HepG2 (cell line): ENCODE data around the gene CTSZ. TPM values are rescaled to one million over a fixed set of nuclear protein-coding genes. Genes with fewer than 3 reads are reported as not detected.
A peak's percentile ranks its signal among the peaks of the same experiment; 100 is the strongest.

Experiments
- ARNTL ChIP-seq: sonication (generic); formaldehyde crosslinking; IDR thresholded peaks from 2 replicates; pipeline ENCODE4 v1.4.0; 2020; ENCODE audit warnings: mild to moderate bottlenecking, missing genetic modification reagents
- MED1 ChIP-seq: sonication (generic); formaldehyde crosslinking; IDR thresholded peaks from 2 replicates; pipeline ENCODE4 v1.4.0; 2020; ENCODE audit warnings: missing genetic modification reagents
- MTF2 ChIP-seq: sonication (generic); formaldehyde crosslinking; IDR thresholded peaks from 2 replicates; pipeline ENCODE4 v1.5.0; 2020; ENCODE audit warnings: missing genetic modification reagents, borderline replicate concordance
- POLR2A ChIP-seq, 2 experiments: IDR thresholded peaks; 2 replicates each; pipeline ENCODE4 v1.6.1; 2011; ENCODE audit warnings: low read depth in 2 of 2, low read length in 2 of 2, mild to moderate bottlenecking in 1 of 2, moderate library complexity in 1 of 2; ENCODE audit not compliant: insufficient read depth in 1 of 2
- RBFOX2 ChIP-seq: fragments of 200-400 bp; formaldehyde crosslinking; IDR thresholded peaks from 2 replicates; pipeline ENCODE4 v1.6.1; 2017; ENCODE audit warnings: low read depth, mild to moderate bottlenecking, low read length
- SOX13 ChIP-seq, 3 experiments: fragments of 450-650 bp in 1 of 3; sonication (generic) in 1 of 3; formaldehyde crosslinking in 1 of 3; IDR thresholded peaks in 2 of 3; conservative IDR thresholded peaks in 1 of 3; 2 replicates each; pipeline versions ENCODE4 v1.5.0 to v1.6.1; 2016 to 2020; ENCODE audit warnings: antibody characterized with exemption in 1 of 3, mild to moderate bottlenecking in 1 of 3, missing compliant biosample characterization in 1 of 3, missing genetic modification reagents in 1 of 3, moderate library complexity in 1 of 3
- SOX5 ChIP-seq: IDR thresholded peaks from 2 replicates; pipeline ENCODE4 v1.6.1; 2016; ENCODE audit warnings: borderline replicate concordance
- TBX2 ChIP-seq: sonication (generic); formaldehyde crosslinking; IDR thresholded peaks from 2 replicates; pipeline ENCODE4 v1.5.0; 2020; ENCODE audit warnings: missing genetic modification reagents, mild to moderate bottlenecking, borderline replicate concordance
- ZNF260 ChIP-seq: sonication (generic); formaldehyde crosslinking; IDR thresholded peaks from 2 replicates; pipeline ENCODE4 v1.4.0; 2020; ENCODE audit warnings: missing genetic modification reagents, low read depth, mild to moderate bottlenecking, borderline replicate concordance
- ZNF614 ChIP-seq: IDR thresholded peaks from 2 replicates; pipeline ENCODE4 v1.6.1; 2018; ENCODE audit warnings: missing biosample characterization, missing genetic modification reagents, inconsistent platforms, borderline replicate concordance
- ZNF616 ChIP-seq: sonication (generic); formaldehyde crosslinking; IDR thresholded peaks from 2 replicates; pipeline ENCODE4 v1.5.0; 2020; ENCODE audit warnings: low read depth, mild to moderate bottlenecking, missing genetic modification reagents
- ZNF776 ChIP-seq: sonication (generic); formaldehyde crosslinking; IDR thresholded peaks from 2 replicates; pipeline ENCODE4 v1.4.0; 2020; ENCODE audit warnings: mild to moderate bottlenecking, missing genetic modification reagents
- polyA plus RNA-seq, 8 experiments: library from polyadenylated mRNA; depleted of rRNA in 3 of 8; stranded (reverse) in 7 of 8; unstranded in 1 of 8; fragments of >200 nt; fragmentation: Illumina TruSeq in 4 of 8; extraction: Trizol in 4 of 8; gene quantifications; 2 replicates each; pipeline versions ENCODE4 v1.2.1 to v1.2.3, GENCODE V29; 2011 to 2016; ENCODE audit warnings: low read depth in 4 of 8, missing spikeins in 1 of 8, mixed read lengths in 1 of 8; ENCODE audit not compliant: insufficient read depth in 1 of 8
- total RNA-seq, 5 experiments: library from RNA; depleted of rRNA; stranded (reverse); fragments of >200 nt; fragmentation: Illumina TruSeq; extraction: Trizol; gene quantifications; 2 replicates each; pipeline ENCODE4 v1.2.3, GENCODE V29; 2016; ENCODE audit warnings: low read depth in 1 of 5
- TF ChIP-seq, protein P1 (sequence below): sonication (generic); formaldehyde crosslinking; IDR thresholded peaks from 2 replicates; pipeline ENCODE4 v1.5.1; 2020; ENCODE audit warnings: mild to moderate bottlenecking, missing genetic modification reagents, moderate library complexity
- TF ChIP-seq, protein P2 (sequence below): sonication (generic); formaldehyde crosslinking; IDR thresholded peaks from 2 replicates; pipeline ENCODE4 v1.8.1; 2022; ENCODE audit warnings: low read depth, mild to moderate bottlenecking, missing genetic modification reagents
- TF ChIP-seq, protein P3 (sequence below): sonication (generic); formaldehyde crosslinking; IDR thresholded peaks from 2 replicates; pipeline ENCODE4 v1.4.0; 2020; ENCODE audit warnings: missing genetic modification reagents

The CTSZ gene
- total and polyA plus RNA-seq, 2 of the 13 experiments (the other 11 are each of a cell fraction or from before 2014, with no cell fraction given), result 0.33 TPM; not detected in 1

DNA sequence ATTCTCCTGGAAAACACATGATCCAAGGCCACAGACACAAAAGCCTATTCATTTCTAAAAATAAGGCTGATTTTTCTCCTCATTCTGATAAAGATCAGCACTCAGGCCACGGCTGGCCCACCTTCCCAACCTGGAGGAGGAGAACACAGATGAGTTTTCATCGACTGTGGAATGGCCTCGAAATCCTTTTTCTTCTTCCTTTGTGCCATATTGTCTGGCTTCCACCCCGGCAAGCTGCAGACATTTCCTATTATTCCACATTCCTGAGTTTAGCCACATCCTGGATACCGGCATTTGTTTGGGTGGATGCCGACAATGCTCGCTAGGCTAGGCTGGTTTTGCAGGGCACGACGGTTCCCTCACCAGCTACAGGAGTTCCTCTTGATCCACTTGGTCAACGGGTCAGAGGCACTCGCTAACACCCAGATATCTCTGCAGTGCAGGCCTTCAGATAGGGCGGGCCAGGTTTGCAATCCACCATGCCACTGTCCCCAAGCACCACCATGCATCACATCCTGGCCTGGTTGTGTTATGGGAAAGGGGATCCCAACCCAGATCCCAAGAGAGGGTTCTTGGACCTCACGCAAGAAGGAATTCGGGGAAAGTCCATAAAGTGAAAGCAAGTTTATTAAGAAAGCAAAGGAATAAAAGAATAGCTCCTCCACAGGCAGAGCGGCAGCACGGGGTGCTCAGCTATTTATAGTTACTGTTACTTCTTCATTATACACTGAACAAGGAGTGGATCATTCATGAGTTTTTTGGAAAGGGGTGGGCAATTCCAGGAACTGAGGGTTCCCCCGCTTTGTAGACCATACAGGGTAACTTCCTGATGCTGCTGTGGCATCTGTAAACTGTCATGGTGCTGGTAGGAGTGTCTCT, 4.2 kb upstream of the CTSZ start (continued):
- TF ChIP-seq SOX13 (IDR thresholded peaks at IDR 0.05) (0 out of 2 replicates have a peak, but pooled peaks have one; percentile 13), SOX13 (CRISPR knock-in tag; conservative IDR thresholded peaks at IDR 0.05 in 1 of 2, IDR thresholded peaks at IDR 0.05 in 1 of 2) (peak in 1 of 2 experiments; percentile 52; a peak in 2 of 4 replicates), ZNF260 (no peak), ZNF776 (CRISPR knock-in tag) (no peak), TBX2 (CRISPR knock-in tag) (peak; percentile 56; the same call in 1 of the 2 replicates), RBFOX2 (no peak), ZNF614 (CRISPR knock-in tag) (peak; percentile 22; the same call in 1 of the 2 replicates), MED1 (CRISPR knock-in tag) (0 out of 2 replicates have a peak, but pooled peaks have one; percentile 28), MTF2 (CRISPR knock-in tag) (no peak), POLR2A (IDR thresholded peaks at IDR 0.05; ENCODE audit: insufficient read depth in 1 of 2, low read depth in 2 of 2, low read length in 2 of 2) (no peak), ZNF616 (CRISPR knock-in tag) (0 out of 2 replicates have a peak, but pooled peaks have one; percentile 16), SOX5 (0 out of 2 replicates have a peak, but pooled peaks have one; percentile 38), ARNTL (0 out of 2 replicates have a peak, but pooled peaks have one; percentile 28)
- TF ChIP-seq, protein P1, sequence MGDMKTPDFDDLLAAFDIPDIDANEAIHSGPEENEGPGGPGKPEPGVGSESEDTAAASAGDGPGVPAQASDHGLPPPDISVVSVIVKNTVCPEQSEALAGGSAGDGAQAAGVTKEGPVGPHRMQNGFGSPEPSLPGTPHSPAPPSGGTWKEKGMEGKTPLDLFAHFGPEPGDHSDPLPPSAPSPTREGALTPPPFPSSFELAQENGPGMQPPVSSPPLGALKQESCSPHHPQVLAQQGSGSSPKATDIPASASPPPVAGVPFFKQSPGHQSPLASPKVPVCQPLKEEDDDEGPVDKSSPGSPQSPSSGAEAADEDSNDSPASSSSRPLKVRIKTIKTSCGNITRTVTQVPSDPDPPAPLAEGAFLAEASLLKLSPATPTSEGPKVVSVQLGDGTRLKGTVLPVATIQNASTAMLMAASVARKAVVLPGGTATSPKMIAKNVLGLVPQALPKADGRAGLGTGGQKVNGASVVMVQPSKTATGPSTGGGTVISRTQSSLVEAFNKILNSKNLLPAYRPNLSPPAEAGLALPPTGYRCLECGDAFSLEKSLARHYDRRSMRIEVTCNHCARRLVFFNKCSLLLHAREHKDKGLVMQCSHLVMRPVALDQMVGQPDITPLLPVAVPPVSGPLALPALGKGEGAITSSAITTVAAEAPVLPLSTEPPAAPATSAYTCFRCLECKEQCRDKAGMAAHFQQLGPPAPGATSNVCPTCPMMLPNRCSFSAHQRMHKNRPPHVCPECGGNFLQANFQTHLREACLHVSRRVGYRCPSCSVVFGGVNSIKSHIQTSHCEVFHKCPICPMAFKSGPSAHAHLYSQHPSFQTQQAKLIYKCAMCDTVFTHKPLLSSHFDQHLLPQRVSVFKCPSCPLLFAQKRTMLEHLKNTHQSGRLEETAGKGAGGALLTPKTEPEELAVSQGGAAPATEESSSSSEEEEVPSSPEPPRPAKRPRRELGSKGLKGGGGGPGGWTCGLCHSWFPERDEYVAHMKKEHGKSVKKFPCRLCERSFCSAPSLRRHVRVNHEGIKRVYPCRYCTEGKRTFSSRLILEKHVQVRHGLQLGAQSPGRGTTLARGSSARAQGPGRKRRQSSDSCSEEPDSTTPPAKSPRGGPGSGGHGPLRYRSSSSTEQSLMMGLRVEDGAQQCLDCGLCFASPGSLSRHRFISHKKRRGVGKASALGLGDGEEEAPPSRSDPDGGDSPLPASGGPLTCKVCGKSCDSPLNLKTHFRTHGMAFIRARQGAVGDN (CRISPR knock-in tag), result peak; percentile 63
- TF ChIP-seq, protein P2, sequence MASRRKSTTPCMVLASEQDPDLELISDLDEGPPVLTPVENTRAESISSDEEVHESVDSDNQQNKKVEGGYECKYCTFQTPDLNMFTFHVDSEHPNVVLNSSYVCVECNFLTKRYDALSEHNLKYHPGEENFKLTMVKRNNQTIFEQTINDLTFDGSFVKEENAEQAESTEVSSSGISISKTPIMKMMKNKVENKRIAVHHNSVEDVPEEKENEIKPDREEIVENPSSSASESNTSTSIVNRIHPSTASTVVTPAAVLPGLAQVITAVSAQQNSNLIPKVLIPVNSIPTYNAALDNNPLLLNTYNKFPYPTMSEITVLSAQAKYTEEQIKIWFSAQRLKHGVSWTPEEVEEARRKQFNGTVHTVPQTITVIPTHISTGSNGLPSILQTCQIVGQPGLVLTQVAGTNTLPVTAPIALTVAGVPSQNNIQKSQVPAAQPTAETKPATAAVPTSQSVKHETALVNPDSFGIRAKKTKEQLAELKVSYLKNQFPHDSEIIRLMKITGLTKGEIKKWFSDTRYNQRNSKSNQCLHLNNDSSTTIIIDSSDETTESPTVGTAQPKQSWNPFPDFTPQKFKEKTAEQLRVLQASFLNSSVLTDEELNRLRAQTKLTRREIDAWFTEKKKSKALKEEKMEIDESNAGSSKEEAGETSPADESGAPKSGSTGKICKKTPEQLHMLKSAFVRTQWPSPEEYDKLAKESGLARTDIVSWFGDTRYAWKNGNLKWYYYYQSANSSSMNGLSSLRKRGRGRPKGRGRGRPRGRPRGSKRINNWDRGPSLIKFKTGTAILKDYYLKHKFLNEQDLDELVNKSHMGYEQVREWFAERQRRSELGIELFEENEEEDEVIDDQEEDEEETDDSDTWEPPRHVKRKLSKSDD (CRISPR knock-in tag), result no peak
- TF ChIP-seq, protein P3, sequence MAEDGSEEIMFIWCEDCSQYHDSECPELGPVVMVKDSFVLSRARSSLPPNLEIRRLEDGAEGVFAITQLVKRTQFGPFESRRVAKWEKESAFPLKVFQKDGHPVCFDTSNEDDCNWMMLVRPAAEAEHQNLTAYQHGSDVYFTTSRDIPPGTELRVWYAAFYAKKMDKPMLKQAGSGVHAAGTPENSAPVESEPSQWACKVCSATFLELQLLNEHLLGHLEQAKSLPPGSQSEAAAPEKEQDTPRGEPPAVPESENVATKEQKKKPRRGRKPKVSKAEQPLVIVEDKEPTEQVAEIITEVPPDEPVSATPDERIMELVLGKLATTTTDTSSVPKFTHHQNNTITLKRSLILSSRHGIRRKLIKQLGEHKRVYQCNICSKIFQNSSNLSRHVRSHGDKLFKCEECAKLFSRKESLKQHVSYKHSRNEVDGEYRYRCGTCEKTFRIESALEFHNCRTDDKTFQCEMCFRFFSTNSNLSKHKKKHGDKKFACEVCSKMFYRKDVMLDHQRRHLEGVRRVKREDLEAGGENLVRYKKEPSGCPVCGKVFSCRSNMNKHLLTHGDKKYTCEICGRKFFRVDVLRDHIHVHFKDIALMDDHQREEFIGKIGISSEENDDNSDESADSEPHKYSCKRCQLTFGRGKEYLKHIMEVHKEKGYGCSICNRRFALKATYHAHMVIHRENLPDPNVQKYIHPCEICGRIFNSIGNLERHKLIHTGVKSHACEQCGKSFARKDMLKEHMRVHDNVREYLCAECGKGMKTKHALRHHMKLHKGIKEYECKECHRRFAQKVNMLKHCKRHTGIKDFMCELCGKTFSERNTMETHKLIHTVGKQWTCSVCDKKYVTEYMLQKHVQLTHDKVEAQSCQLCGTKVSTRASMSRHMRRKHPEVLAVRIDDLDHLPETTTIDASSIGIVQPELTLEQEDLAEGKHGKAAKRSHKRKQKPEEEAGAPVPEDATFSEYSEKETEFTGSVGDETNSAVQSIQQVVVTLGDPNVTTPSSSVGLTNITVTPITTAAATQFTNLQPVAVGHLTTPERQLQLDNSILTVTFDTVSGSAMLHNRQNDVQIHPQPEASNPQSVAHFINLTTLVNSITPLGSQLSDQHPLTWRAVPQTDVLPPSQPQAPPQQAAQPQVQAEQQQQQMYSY (CRISPR knock-in tag), result peak; percentile 48; the same call in 1 of the 2 replicates
